ENCODE data around the gene SERBP1. TPM values are rescaled to one million over a fixed set of nuclear protein-coding genes. Genes with fewer than 3 reads are reported as not detected.

SERBP1 gene
- total RNA-seq, 2 donors from 2014 or later: 354 to 447 TPM

- ATAC-seq: peak; percentile 5 to 58
- peaks cover 3 to 8% of the 10 kb centered on the region in 2 donors for H3K9me3 Mint-ChIP-seq
- DNase-seq (ENCODE audit: low spot score in 2 of 2): no peak
- H3K36me3 Mint-ChIP-seq: peaks cover 26 to 53% of the 10 kb centered on the region in 2 donors
- peak overlapping the region; percentile 76 to 88 for H3K27ac Mint-ChIP-seq
These were observed 30.8 kb downstream of the SERBP1 start for GRCh38 chr1:67399199-67399993.

GRCh38 chr1:67394548-67394947 is 35.7 kb downstream of the SERBP1 start:
- peaks cover 0 to 4% of the 10 kb centered on the region in 2 donors for H3K9me3 Mint-ChIP-seq

GRCh38 chr1:67393737-67394136 is 36.5 kb downstream of the SERBP1 start:
- no peak for ATAC-seq
- peak overlapping the region; percentile 53 to 56 for H3K27ac Mint-ChIP-seq

More at GRCh38 chr1:67394548-67394947, 35.7 kb downstream of the SERBP1 start:
- peaks cover 53 to 73% of the 10 kb centered on the region in 2 donors for H3K36me3 Mint-ChIP-seq
- ATAC-seq (no peak), DNase-seq (ENCODE audit: low spot score in 2 of 2) (no peak)
- H3K27ac Mint-ChIP-seq: peak overlapping the region; percentile 20 to 81

GRCh38 chr1:67393240-67393639 is 37.0 kb downstream of the SERBP1 start:
- peak in 1 of 2 donors; percentile 33 for ATAC-seq
- DNase-seq (ENCODE audit: low spot score in 2 of 2): no peak
- Mint-ChIP-seq H3K36me3 (peaks cover 52 to 60% of the 10 kb centered on the region in 2 donors), H3K27ac (peak overlapping the region; percentile 53 to 56), H3K9me3 (no peaks in the 10 kb centered on the region)

More at GRCh38 chr1:67393737-67394136, 36.5 kb downstream of the SERBP1 start:
- H3K9me3 Mint-ChIP-seq: no peaks in the 10 kb centered on the region
- peaks cover 53 to 64% of the 10 kb centered on the region in 2 donors for H3K36me3 Mint-ChIP-seq
- no peak for DNase-seq (ENCODE audit: low spot score in 2 of 2)

- Mint-ChIP-seq H3K27ac (peak overlapping the region; percentile 47 to 81), H3K36me3 (peaks cover 47 to 48% of the 10 kb centered on the region in 2 donors), H3K9me3 (no peaks in the 10 kb centered on the region)
- peak in 1 of 2 donors; percentile 66 for ATAC-seq
- DNase-seq (ENCODE audit: low spot score in 2 of 2): no peak
These were observed 39.9 kb downstream of the SERBP1 start for GRCh38 chr1:67390041-67390887.

- ATAC-seq: no peak
- DNase-seq (ENCODE audit: low spot score in 2 of 2): no peak
- no peak overlapping the region for H3K27ac Mint-ChIP-seq
- H3K36me3 Mint-ChIP-seq: peaks cover 65 to 70% of the 10 kb centered on the region in 2 donors
- H3K9me3 Mint-ChIP-seq: peaks cover 24 to 28% of the 10 kb centered on the region in 2 donors
These were observed 46.1 kb downstream of the SERBP1 start for GRCh38 chr1:67383999-67384638.

GRCh38 chr1:67382292-67382691 is 47.9 kb downstream of the SERBP1 start:
- H3K27ac Mint-ChIP-seq: peak overlapping the region in 1 of 2 donors; percentile 58
- peaks cover 68 to 82% of the 10 kb centered on the region in 2 donors for H3K36me3 Mint-ChIP-seq
- peaks cover 24 to 28% of the 10 kb centered on the region in 2 donors for H3K9me3 Mint-ChIP-seq
- ATAC-seq (no peak), DNase-seq (ENCODE audit: low spot score in 2 of 2) (no peak)

GRCh38 chr1:67381154-67381553 is 49.0 kb downstream of the SERBP1 start:
- ATAC-seq (no peak), DNase-seq (ENCODE audit: low spot score in 2 of 2) (no peak)
- H3K36me3 Mint-ChIP-seq: peaks cover 75 to 90% of the 10 kb centered on the region in 2 donors
- peaks cover 24 to 28% of the 10 kb centered on the region in 2 donors for H3K9me3 Mint-ChIP-seq
- H3K27ac Mint-ChIP-seq: no peak overlapping the region

GRCh38 chr1:67377253-67377652 is 52.9 kb downstream of the SERBP1 start:
- Mint-ChIP-seq H3K36me3 (peaks cover 42 to 75% of the 10 kb centered on the region in 2 donors), H3K27ac (no peak overlapping the region), H3K9me3 (peaks cover 0 to 2% of the 10 kb centered on the region in 2 donors)
- no peak for ATAC-seq
- no peak for DNase-seq (ENCODE audit: low spot score in 2 of 2)

- no peak for DNase-seq (ENCODE audit: low spot score in 2 of 2)
- Mint-ChIP-seq H3K27ac (peak overlapping the region in 1 of 2 donors; percentile 2), H3K36me3 (peaks cover 45 to 75% of the 10 kb centered on the region in 2 donors), H3K9me3 (no peaks in the 10 kb centered on the region)
- no peak for ATAC-seq
These were observed 53.8 kb downstream of the SERBP1 start for GRCh38 chr1:67376381-67376780.

- peaks cover 32 to 80% of the 10 kb centered on the region in 2 donors for H3K36me3 Mint-ChIP-seq
- DNase-seq (ENCODE audit: low spot score in 2 of 2): no peak
- peak overlapping the region in 1 of 2 donors; percentile 29 for H3K27ac Mint-ChIP-seq
- no peaks in the 10 kb centered on the region for H3K9me3 Mint-ChIP-seq
- ATAC-seq: peak in 1 of 2 donors; percentile 82
These were observed 57.3 kb downstream of the SERBP1 start for GRCh38 chr1:67372898-67373297.

GRCh38 chr1:67372136-67372535 is 58.1 kb downstream of the SERBP1 start:
- Mint-ChIP-seq H3K36me3 (peaks cover 30 to 77% of the 10 kb centered on the region in 2 donors), H3K27ac (no peak overlapping the region), H3K9me3 (no peaks in the 10 kb centered on the region)
- ATAC-seq (no peak), DNase-seq (ENCODE audit: low spot score in 2 of 2) (no peak)

GRCh38 chr1:67371681-67372080 is 58.5 kb downstream of the SERBP1 start:
- H3K27ac Mint-ChIP-seq: peak overlapping the region in 1 of 2 donors; percentile 50
- H3K9me3 Mint-ChIP-seq: no peaks in the 10 kb centered on the region
- ATAC-seq: no peak
- DNase-seq (ENCODE audit: low spot score in 2 of 2): no peak
- peaks cover 25 to 76% of the 10 kb centered on the region in 2 donors for H3K36me3 Mint-ChIP-seq

GRCh38 chr1:67371043-67371442 is 59.2 kb downstream of the SERBP1 start:
- no peak for ATAC-seq
- H3K9me3 Mint-ChIP-seq: no peaks in the 10 kb centered on the region
- peak overlapping the region in 1 of 2 donors; percentile 50 for H3K27ac Mint-ChIP-seq
- no peak for DNase-seq (ENCODE audit: low spot score in 2 of 2)
- peaks cover 19 to 73% of the 10 kb centered on the region in 2 donors for H3K36me3 Mint-ChIP-seq

- no peaks in the 10 kb centered on the region for H3K9me3 Mint-ChIP-seq
- DNase-seq (ENCODE audit: low spot score in 2 of 2) (no peak), ATAC-seq (no peak)
- peaks cover 16 to 78% of the 10 kb centered on the region in 2 donors for H3K36me3 Mint-ChIP-seq
- no peak overlapping the region for H3K27ac Mint-ChIP-seq
These were observed 62.1 kb downstream of the SERBP1 start for GRCh38 chr1:67368046-67368514.

GRCh38 chr1:67367370-67368045 is 62.7 kb downstream of the SERBP1 start:
- peak overlapping the region in 1 of 2 donors; percentile 59 for H3K27ac Mint-ChIP-seq
- DNase-seq (ENCODE audit: low spot score in 2 of 2) (no peak), ATAC-seq (no peak)
- H3K9me3 Mint-ChIP-seq: no peaks in the 10 kb centered on the region
- peaks cover 16 to 76% of the 10 kb centered on the region in 2 donors for H3K36me3 Mint-ChIP-seq

All from activated naive CD4-positive, alpha-beta T cell treated with anti-CD3 and anti-CD28 coated beads, Interleukin-2, amount 50 U/mL, for 72 hours (primary cell).